Measurements from ENCODE around the gene UTP11. TPM values are rescaled to one million over a fixed set of nuclear protein-coding genes. Genes with fewer than 3 reads are reported as not detected.

Gene UTP11
- total and polyA plus RNA-seq, 2 of the 8 experiments (the other 6 are each of a cell fraction or from before 2014, with no cell fraction given) = 19.5 to 60.5 TPM

GRCh38 chr1:38074302-38074677 is 61.8 kb downstream of the UTP11 start:
- Histone ChIP-seq H2AFZ (ENCODE audit: low read length) (no peak overlapping the region), H2BK20ac (ENCODE audit: low read length) (no peak overlapping the region)
- 88% methylated on average over 4 of the region's 4 CpGs; no CpG with 5 or more reads in 1 of the 2 experiments for WGBS, 2 experiments (ENCODE audit: extremely low coverage in 1 of 2, insufficient coverage in 1 of 2, insufficient read length in 1 of 2, insufficient replicate concordance in 2 of 2, low coverage in 1 of 2, low lambda C conversion rate in 2 of 2, missing lambda C conversion rate in 1 of 2)

More at GRCh38 chr1:38074302-38074677, 61.8 kb downstream of the UTP11 start:
- 0 out of 2 replicates have a peak, but pooled peaks have one; percentile 70 for TF ChIP-seq KDM1A (IDR thresholded peaks at IDR 0.05; ENCODE audit: borderline replicate concordance, low read length)
- TF ChIP-seq YY1 (IDR thresholded peaks at IDR 0.05; ENCODE audit: low read depth, low read length) = no peak
- Histone ChIP-seq H4K91ac (replicated peaks; ENCODE audit: insufficient read length, low read length) (no peak overlapping the region), H3K79me2 (ENCODE audit: control insufficient read depth in 1 of 2, insufficient read depth in 2 of 2, low read length in 2 of 2) (no peaks in the 10 kb centered on the region), H3K4me2 (ENCODE audit: insufficient read depth in 1 of 2, low read depth in 2 of 2, low read length in 2 of 2) (peak overlapping the region; percentile 4 to 5; a peak in 1 of 4 replicates), H3K23me2 (ENCODE audit: low read depth, low read length) (no peaks in the 10 kb centered on the region; the same call in 1 of the 2 replicates), H3K56ac (replicated peaks; ENCODE audit: insufficient read length, low read depth, low read length) (no peak overlapping the region), H3K36me3 (ENCODE audit: control insufficient read depth in 2 of 4, insufficient read depth in 4 of 4, low read length in 3 of 4) (no peaks in the 10 kb centered on the region), H4K8ac (ENCODE audit: extremely low read depth, insufficient read depth, low read length) (no peak overlapping the region), H3K18ac (ENCODE audit: extremely low read depth, low read length) (peak overlapping the region; percentile 3; the same call in 1 of the 2 replicates), H2AK5ac (ENCODE audit: low read depth, low read length) (no peak overlapping the region), H3K4me3 (ENCODE audit: extremely low read depth in 1 of 4, insufficient read depth in 2 of 4, low read depth in 3 of 4, low read length in 4 of 4) (no peak overlapping the region), H3K27ac (ENCODE audit: low read depth, low read length) (no peak overlapping the region), H3K9me3 (ENCODE audit: insufficient read depth in 2 of 2, low read depth in 1 of 2, low read length in 1 of 2) (no peaks in the 10 kb centered on the region), H3K9ac (replicated peaks in 1 of 4; ENCODE audit: extremely low read depth in 1 of 4, low read depth in 3 of 4, low read length in 3 of 4) (no peak overlapping the region), H4K20me1 (replicated peaks in 1 of 2; ENCODE audit: control insufficient read depth in 1 of 2, insufficient read depth in 2 of 2, low read length in 2 of 2) (peaks cover 0 to 5% of the 10 kb centered on the region in 2 experiments), H3K4ac (replicated peaks; ENCODE audit: insufficient read length, low read depth, low read length) (no peak overlapping the region), H2BK120ac (replicated peaks; ENCODE audit: low read depth, low read length) (no peak overlapping the region), H3K27me3 (replicated peaks in 1 of 4; ENCODE audit: control insufficient read depth in 3 of 4, extremely low read depth in 1 of 4, insufficient read depth in 3 of 4, low read length in 3 of 4) (no peaks in the 10 kb centered on the region), H3K79me1 (ENCODE audit: low read depth, low read length) (no peaks in the 10 kb centered on the region; the same call in 1 of the 2 replicates), H4K5ac (ENCODE audit: insufficient read length, low read depth, low read length) (no peak overlapping the region), H2BK5ac (ENCODE audit: low read depth, low read length) (no peak overlapping the region), H3K23ac (ENCODE audit: insufficient read length) (no peak overlapping the region), H2BK12ac (ENCODE audit: low read depth, low read length) (0 out of 2 replicates have a peak overlapping the region, but pooled peaks have one; percentile 83), H3K4me1 (replicated peaks in 1 of 4; ENCODE audit: control insufficient read depth in 3 of 4, insufficient read depth in 4 of 4, low read length in 3 of 4) (peaks cover 4 to 15% (median 11%) of the 10 kb centered on the region in 4 experiments), H2BK15ac (ENCODE audit: low read length) (no peak overlapping the region; the same call in 1 of the 2 replicates), H3K14ac (ENCODE audit: insufficient read length) (no peak overlapping the region)
- ChIA-PET POLR2A (ENCODE audit: partially characterized antibody) (no interaction called here), CTCF (ENCODE audit: partially characterized antibody) (interaction anchor here (0.5 to 11.2 kb wide), 8 partner anchors 8 to 1459 kb away, joined by 3 to 212 read pairs (median 4); partner anchors contain the start of gene POU3F1)
- no peak for DNase-seq (ENCODE audit: low read depth in 1 of 2, low spot score in 2 of 2)
- FAIRE-seq = no peak

Small RNA genes within 50 kb of the gene (small RNA-seq; reads per million reads assigned to genes)
- not detected for gene RNU6-510P (ENCODE audit: insufficient read depth)

Other genes starting within 250 kb of the UTP11 start
- gene EPHA10, start 247.6 kb upstream of the UTP11 start, total RNA-seq (2021; fragmentation: NEBNext Ultra II Directional; extraction: Animal tissue kit (Norgen Biotek cat#: 25700)) = 1.0 and 1.5 TPM in 2 replicates
- 0.54 and 1.2 TPM in 2 replicates for gene EPHA10, start 247.6 kb upstream of the UTP11 start, polyA plus RNA-seq (2011; rRNA removed)
- 4.2 and 4.8 TPM in 2 replicates for gene MANEAL, start 218.9 kb upstream of the UTP11 start, total RNA-seq (2021; fragmentation: NEBNext Ultra II Directional; extraction: Animal tissue kit (Norgen Biotek cat#: 25700))
- gene MANEAL, start 218.9 kb upstream of the UTP11 start, polyA plus RNA-seq (2011; rRNA removed) = 7.1 and 7.2 TPM in 2 replicates
- gene C1orf122, start 204.9 kb upstream of the UTP11 start, total RNA-seq (2021; fragmentation: NEBNext Ultra II Directional; extraction: Animal tissue kit (Norgen Biotek cat#: 25700)) = 36.9 and 42.4 TPM in 2 replicates
- 32.1 and 45.4 TPM in 2 replicates for gene C1orf122, start 204.9 kb upstream of the UTP11 start, polyA plus RNA-seq (2011; rRNA removed)
- gene YRDC, start 204.5 kb upstream of the UTP11 start, total RNA-seq (2021; fragmentation: NEBNext Ultra II Directional; extraction: Animal tissue kit (Norgen Biotek cat#: 25700)) = 21.6 and 23.1 TPM in 2 replicates
- gene YRDC, start 204.5 kb upstream of the UTP11 start, polyA plus RNA-seq (2011; rRNA removed) = 20.6 and 21.1 TPM in 2 replicates
- 12.6 and 15.5 TPM in 2 replicates for gene MTF1, start 153.1 kb upstream of the UTP11 start, total RNA-seq (2021; fragmentation: NEBNext Ultra II Directional; extraction: Animal tissue kit (Norgen Biotek cat#: 25700))
- gene MTF1, start 153.1 kb upstream of the UTP11 start, polyA plus RNA-seq (2011; rRNA removed) = 3.2 and 4.0 TPM in 2 replicates
- gene INPP5B, start 65.7 kb upstream of the UTP11 start, total RNA-seq (2021; fragmentation: NEBNext Ultra II Directional; extraction: Animal tissue kit (Norgen Biotek cat#: 25700)) = 23.7 and 25.1 TPM in 2 replicates
- gene INPP5B, start 65.7 kb upstream of the UTP11 start, polyA plus RNA-seq (2011; rRNA removed) = 13.5 and 14.0 TPM in 2 replicates
- gene SF3A3, start 22.7 kb upstream of the UTP11 start, total RNA-seq (2021; fragmentation: NEBNext Ultra II Directional; extraction: Animal tissue kit (Norgen Biotek cat#: 25700)) = 137 and 145 TPM in 2 replicates
- 25.0 and 40.5 TPM in 2 replicates for gene SF3A3, start 22.7 kb upstream of the UTP11 start, polyA plus RNA-seq (2011; rRNA removed)
- gene FHL3, start 7.2 kb upstream of the UTP11 start, total RNA-seq (2021; fragmentation: NEBNext Ultra II Directional; extraction: Animal tissue kit (Norgen Biotek cat#: 25700)) = 35.6 and 35.8 TPM in 2 replicates
- 14.3 and 22.8 TPM in 2 replicates for gene FHL3, start 7.2 kb upstream of the UTP11 start, polyA plus RNA-seq (2011; rRNA removed)
- 10.8 and 11.6 TPM in 2 replicates for gene POU3F1, start 34.1 kb downstream of the UTP11 start, total RNA-seq (2021; fragmentation: NEBNext Ultra II Directional; extraction: Animal tissue kit (Norgen Biotek cat#: 25700))
- 4.2 and 7.1 TPM in 2 replicates for gene POU3F1, start 34.1 kb downstream of the UTP11 start, polyA plus RNA-seq (2011; rRNA removed)